ENCODE results near the gene EPG5.
"Not testable (repeated sequence)": the region's sequence is repeated elsewhere in the genome, so short reads cannot be mapped to it uniquely, and the experiment has no call there.

The EPG5 gene

DNA sequence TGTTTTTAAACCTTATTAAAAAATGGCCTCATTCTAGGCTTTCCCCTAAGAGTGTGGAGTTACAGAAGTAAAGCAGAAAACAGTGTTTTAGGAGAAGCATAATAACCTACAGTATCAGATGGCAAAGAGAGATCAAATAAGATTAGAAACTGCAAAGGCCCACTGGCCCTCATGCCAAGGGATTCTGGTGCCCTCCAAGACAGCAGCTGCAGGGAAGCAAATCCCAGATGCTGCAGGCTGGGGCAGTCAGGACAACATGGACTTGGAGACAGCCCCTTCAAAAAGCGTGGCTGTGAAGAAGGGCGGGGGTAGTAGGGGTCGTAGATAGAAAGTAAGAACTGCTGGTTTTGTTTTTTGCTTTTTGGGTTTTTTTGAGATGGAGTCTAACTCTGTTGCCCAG is 28.3 kb upstream of the EPG5 start:
- no peak overlapping the region for H3K4me3 ChIP-seq (ENCODE audit: low read depth, low read length)
- TF ChIP-seq, protein P1, sequence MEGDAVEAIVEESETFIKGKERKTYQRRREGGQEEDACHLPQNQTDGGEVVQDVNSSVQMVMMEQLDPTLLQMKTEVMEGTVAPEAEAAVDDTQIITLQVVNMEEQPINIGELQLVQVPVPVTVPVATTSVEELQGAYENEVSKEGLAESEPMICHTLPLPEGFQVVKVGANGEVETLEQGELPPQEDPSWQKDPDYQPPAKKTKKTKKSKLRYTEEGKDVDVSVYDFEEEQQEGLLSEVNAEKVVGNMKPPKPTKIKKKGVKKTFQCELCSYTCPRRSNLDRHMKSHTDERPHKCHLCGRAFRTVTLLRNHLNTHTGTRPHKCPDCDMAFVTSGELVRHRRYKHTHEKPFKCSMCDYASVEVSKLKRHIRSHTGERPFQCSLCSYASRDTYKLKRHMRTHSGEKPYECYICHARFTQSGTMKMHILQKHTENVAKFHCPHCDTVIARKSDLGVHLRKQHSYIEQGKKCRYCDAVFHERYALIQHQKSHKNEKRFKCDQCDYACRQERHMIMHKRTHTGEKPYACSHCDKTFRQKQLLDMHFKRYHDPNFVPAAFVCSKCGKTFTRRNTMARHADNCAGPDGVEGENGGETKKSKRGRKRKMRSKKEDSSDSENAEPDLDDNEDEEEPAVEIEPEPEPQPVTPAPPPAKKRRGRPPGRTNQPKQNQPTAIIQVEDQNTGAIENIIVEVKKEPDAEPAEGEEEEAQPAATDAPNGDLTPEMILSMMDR (IDR thresholded peaks at IDR 0.05; ENCODE audit: low read depth, low read length, missing control alignments) = no peak

DNA sequence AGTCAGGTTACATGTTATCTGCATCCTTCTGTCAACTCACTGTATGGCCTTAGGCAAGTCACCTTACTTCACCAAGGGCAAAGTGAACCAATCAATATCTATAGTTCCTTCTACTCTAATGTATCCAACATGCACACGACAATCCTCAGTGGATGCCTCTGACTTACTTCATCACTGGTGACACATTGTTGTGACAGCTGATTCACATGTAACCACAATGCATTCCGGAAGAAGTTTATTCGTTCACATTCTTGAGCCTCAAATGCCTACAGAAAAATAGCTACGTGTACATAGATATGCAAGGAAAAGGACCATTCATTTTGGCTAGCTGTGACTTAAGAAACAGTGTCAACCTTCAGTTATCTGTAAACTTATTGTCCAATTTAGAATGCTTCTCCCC is 26.3 kb upstream of the EPG5 start:
- no peak for DNase-seq (ENCODE audit: low read depth)
- TF ChIP-seq, protein P1 (IDR thresholded peaks at IDR 0.05; ENCODE audit: low read depth, low read length, missing control alignments) = no peak
- no peak overlapping the region for H3K4me3 ChIP-seq (ENCODE audit: low read depth, low read length)

More for the DNA sequence above, 28.3 kb upstream of the EPG5 start:
- no peak for DNase-seq (ENCODE audit: low read depth)

DNA sequence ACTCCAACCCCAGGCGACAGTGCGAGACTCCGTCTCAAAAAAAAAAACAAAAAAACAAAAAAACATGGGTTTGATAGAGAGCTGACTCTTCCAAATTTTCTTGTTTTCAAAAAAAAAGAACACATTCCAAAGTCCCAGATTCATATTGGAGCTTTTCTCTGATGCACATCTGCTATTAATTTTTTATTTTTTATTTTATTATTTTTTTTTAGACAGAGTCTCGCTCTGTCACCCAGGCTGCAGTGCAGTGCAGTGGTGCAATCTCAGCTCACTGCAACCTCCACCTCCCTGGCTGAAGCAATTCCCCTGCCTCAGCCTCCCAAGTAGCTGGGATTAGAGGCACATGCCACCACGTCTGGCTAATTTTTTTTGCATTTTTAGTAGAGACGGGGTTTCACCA is 25.4 kb upstream of the EPG5 start:
- not testable (repeated sequence) for H3K4me3 ChIP-seq (ENCODE audit: low read depth, low read length); DNase-seq (ENCODE audit: low read depth)

DNA sequence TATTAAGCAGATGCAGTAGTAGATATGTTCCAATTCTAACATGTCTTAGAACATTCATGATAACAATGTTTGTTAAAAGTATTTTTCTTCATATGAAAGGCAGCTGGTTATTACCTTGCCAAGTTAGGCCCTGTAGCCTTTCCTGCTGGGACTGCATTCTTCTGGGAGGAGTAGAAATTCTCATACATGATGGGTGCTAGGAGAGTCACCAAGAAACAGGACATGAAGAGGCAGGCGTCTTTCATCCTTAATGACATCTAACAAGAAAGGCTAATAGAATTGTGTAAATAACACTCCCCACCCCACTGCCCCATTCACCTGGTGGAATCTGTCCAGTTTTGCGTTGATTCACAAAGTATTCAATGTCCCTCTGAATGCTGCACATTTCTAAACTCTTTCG is 24.7 kb upstream of the EPG5 start:
- no peak overlapping the region for H3K4me3 ChIP-seq (ENCODE audit: low read depth, low read length)
- no peak for DNase-seq (ENCODE audit: low read depth)
- TF ChIP-seq, protein P1 (IDR thresholded peaks at IDR 0.05; ENCODE audit: low read depth, low read length, missing control alignments) = no peak

DNA sequence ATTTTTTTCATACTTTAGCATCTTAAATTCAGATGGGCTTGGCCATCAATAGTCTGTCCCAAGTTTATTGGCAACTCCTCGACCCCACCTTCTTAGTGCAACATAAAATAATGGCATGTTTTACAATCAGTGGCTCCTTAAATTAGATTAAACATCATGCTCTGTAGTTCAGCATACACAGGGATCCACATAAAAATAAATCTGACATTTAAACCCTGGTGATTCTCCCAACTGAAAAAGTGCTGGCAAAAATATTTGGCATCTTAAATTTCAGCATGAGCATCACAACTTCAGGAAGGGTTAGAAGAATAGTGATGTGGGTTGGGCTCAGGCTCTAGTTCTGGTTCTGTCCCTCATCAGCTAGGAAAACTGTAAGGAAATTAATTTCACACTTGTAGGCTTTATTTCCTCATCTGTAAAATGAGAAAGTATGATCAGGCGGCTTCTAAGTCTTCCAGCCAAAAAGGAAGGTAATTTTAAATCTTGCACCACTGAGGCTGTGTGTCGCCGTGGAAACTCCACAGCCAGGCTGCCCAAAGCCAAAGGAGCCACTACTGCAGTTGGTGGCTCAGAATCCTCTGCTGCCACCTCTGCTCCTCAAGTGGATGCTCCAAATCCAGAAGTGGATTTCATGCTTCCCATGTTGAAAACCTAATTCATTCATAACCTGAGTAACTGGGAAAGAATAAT is 17.6 kb upstream of the EPG5 start:
- TF ChIP-seq, protein P1 (IDR thresholded peaks at IDR 0.05; ENCODE audit: low read depth, low read length, missing control alignments) = no peak
- DNase-seq (ENCODE audit: low read depth) = no peak
- H3K4me3 ChIP-seq (ENCODE audit: low read depth, low read length) = no peak overlapping the region

DNA sequence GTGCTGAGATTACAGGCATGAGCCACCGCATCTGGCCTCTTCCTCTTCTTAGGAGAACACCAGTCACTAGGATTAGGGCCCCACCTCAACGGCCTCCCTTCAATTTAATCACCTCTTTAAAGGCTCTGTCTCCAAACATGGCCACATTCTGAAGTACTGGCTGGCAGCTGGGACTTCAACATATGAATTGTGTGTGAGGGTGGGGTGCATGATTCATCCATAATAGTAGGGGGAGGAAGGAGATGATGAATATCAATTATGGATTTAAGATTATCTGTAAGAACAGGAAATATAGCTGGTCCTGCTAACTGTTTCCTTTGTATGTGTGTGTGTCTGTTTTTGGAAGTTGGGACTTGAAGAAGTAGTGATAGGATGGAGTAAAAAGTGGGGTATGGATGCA is 14.7 kb upstream of the EPG5 start:
- no peak overlapping the region for H3K4me3 ChIP-seq (ENCODE audit: low read depth, low read length)
- TF ChIP-seq, protein P1 (IDR thresholded peaks at IDR 0.05; ENCODE audit: low read depth, low read length, missing control alignments) = no peak
- DNase-seq (ENCODE audit: low read depth) = no peak

DNA sequence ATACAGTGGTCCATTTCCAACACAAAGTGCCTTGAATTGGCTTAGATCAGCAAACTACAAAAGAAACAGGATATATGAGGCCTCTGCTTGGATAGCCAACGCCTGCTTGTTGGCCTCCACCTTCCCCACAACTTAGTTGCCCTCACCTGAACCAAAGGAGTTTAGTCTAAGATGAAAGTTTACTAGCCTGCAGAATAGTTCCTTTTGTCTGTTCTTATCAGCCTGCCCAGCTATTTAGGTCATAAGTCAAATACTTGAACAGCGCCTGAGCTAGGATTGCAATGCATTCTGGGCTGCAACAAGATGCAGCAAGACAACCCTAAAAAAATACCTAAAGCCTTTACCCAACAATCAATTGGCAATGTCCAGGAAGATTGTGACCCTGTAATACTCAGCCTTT is 13.1 kb upstream of the EPG5 start:
- no peak overlapping the region for H3K4me3 ChIP-seq (ENCODE audit: low read depth, low read length)
- no peak for DNase-seq (ENCODE audit: low read depth)
- TF ChIP-seq, protein P1 (IDR thresholded peaks at IDR 0.05; ENCODE audit: low read depth, low read length, missing control alignments) = no peak

Data from GM12864 (cell line).